ENCODE measurements around the gene CBARP.

GRCh38 chr19:1232652-1233072 is 5.1 kb downstream of the CBARP start:
- TF ChIP-seq CTCF (IDR thresholded peaks at IDR 0.05) = no peak
- TF ChIP-seq POLR2A (IDR thresholded peaks at IDR 0.05) = no peak
